Activated CD4-positive, alpha-beta memory T cell treated with anti-CD3 and anti-CD28 coated beads, Interleukin-2, amount 10 ng/mL, durations not matched to agents 7 days and 5 days (primary cell): ENCODE results near the gene LITAFD. TPM values are rescaled to one million over a fixed set of nuclear protein-coding genes. Genes with fewer than 3 reads are reported as not detected.
"Not testable (repeated sequence)": the region's sequence is repeated elsewhere in the genome, so short reads cannot be mapped to it uniquely, and the experiment has no call there.

Source experiments
- CTCF ChIA-PET: fragments of 350-600 bp; sonication (Branson Sonifier 250); formaldehyde crosslinking; loops from one replicate; lab custom pipeline; 2021; ENCODE audit warnings: antibody characterized with exemption, inconsistent platforms; lab: Charles Lee
- POLR2A ChIA-PET: fragments of 350-600 bp; sonication (Branson Sonifier 250); formaldehyde crosslinking; loops from one replicate; lab custom pipeline; 2021; ENCODE audit warnings: antibody characterized with exemption; lab: Charles Lee
- DNase-seq: peaks from one replicate; pipeline ENCODE4 v3.0.0-alpha.2; 2020
- H3K27ac Mint-ChIP-seq: one replicate; pipeline ENCODE4 v1.8.0; 2021; ENCODE audit warnings: mild to moderate bottlenecking, mixed read lengths
- H3K27me3 Mint-ChIP-seq: one replicate; pipeline ENCODE4 v1.8.0; 2021; ENCODE audit warnings: mixed read lengths
- H3K36me3 Mint-ChIP-seq: one replicate; pipeline ENCODE4 v1.8.0; 2021; ENCODE audit warnings: low read depth, mixed read lengths
- H3K4me1 Mint-ChIP-seq: one replicate; pipeline ENCODE4 v1.8.0; 2021; ENCODE audit warnings: mixed read lengths
- H3K4me3 Mint-ChIP-seq: one replicate; pipeline ENCODE4 v1.8.0; 2021; ENCODE audit warnings: mild to moderate bottlenecking, mixed read lengths
- H3K9me3 Mint-ChIP-seq: one replicate; pipeline ENCODE4 v1.8.0; 2021; ENCODE audit warnings: mixed read lengths
- total RNA-seq, 2 experiments: library from RNA; stranded (reverse); gene quantifications; one replicate each; pipeline ENCODE4 v1.2.3, GENCODE V29; 2021

The LITAFD gene
- total RNA-seq, 2 experiments from 2014 or later, result not detected

- Mint-ChIP-seq H3K4me3 (no peak overlapping the region), H3K27me3 (no peaks in the 10 kb centered on the region), H3K36me3 (peaks cover 88% of the 10 kb centered on the region), H3K27ac (no peak overlapping the region), H3K9me3 (no peaks in the 10 kb centered on the region), H3K4me1 (peaks cover 32% of the 10 kb centered on the region)
- CTCF ChIA-PET, result interaction anchor here (1.0 to 11.7 kb wide), 6 partner anchors 9 to 103 kb away, joined by 3 to 82 read pairs (median 4); no protein-coding TSS in a partner anchor
- no peak for DNase-seq
- POLR2A ChIA-PET, result no interaction called here
Measured at GRCh38 chr16:8905795-8906591, 23.8 kb downstream of the LITAFD start.

- Mint-ChIP-seq H3K27me3 (no peaks in the 10 kb centered on the region), H3K4me1 (peaks cover 41% of the 10 kb centered on the region), H3K36me3 (peaks cover 88% of the 10 kb centered on the region), H3K4me3 (no peak overlapping the region), H3K9me3 (no peaks in the 10 kb centered on the region), H3K27ac (no peak overlapping the region)
- ChIA-PET CTCF (interaction anchor here (1.8 to 11.7 kb wide), 2 partner anchors 29 to 102 kb away, joined by 9 to 82 read pairs; no protein-coding TSS in a partner anchor), POLR2A (no interaction called here)
- DNase-seq, result no peak
Measured at GRCh38 chr16:8907096-8907495, 24.9 kb downstream of the LITAFD start.

- POLR2A ChIA-PET, result interaction anchor here (0.9 to 1.5 kb wide), 7 partner anchors 9 to 188 kb away, joined by 3 to 8 read pairs (median 4); partner anchors contain the start of gene HAPSTR1
- peaks cover 86% of the 10 kb centered on the region for H3K36me3 Mint-ChIP-seq
- H3K4me3 Mint-ChIP-seq, result no peak overlapping the region
- no peaks in the 10 kb centered on the region for H3K9me3 Mint-ChIP-seq
- no peaks in the 10 kb centered on the region for H3K27me3 Mint-ChIP-seq
- CTCF ChIA-PET, result interaction anchor here (1.1 to 11.7 kb wide), 3 partner anchors 11 to 100 kb away, joined by 3 to 82 read pairs (median 16); no protein-coding TSS in a partner anchor
- H3K27ac Mint-ChIP-seq, result peak overlapping the region; percentile 2
- DNase-seq, result no peak
- peaks cover 50% of the 10 kb centered on the region for H3K4me1 Mint-ChIP-seq
Measured at GRCh38 chr16:8908810-8909468, 26.8 kb downstream of the LITAFD start.

- Mint-ChIP-seq H3K27me3 (no peaks in the 10 kb centered on the region), H3K36me3 (peaks cover 87% of the 10 kb centered on the region), H3K4me3 (no peak overlapping the region), H3K27ac (peak overlapping the region; percentile 32), H3K4me1 (peaks cover 64% of the 10 kb centered on the region), H3K9me3 (no peaks in the 10 kb centered on the region)
- DNase-seq, result no peak
- POLR2A ChIA-PET, result interaction anchor here (0.8 to 1.6 kb wide), 4 partner anchors 9 to 51 kb away, joined by 3 to 5 read pairs (median 4); no protein-coding TSS in a partner anchor
- CTCF ChIA-PET, result interaction anchor here (2.1 to 11.7 kb wide), 2 partner anchors 25 to 98 kb away, joined by 9 to 82 read pairs; no protein-coding TSS in a partner anchor
Measured at GRCh38 chr16:8910811-8911210, 28.7 kb downstream of the LITAFD start.

GRCh38 chr16:8912793-8913192, 30.6 kb downstream of the LITAFD start:
- CTCF ChIA-PET, result interaction anchor here (0.5 to 11.7 kb wide), 2 partner anchors 23 to 97 kb away, joined by 3 to 82 read pairs; no protein-coding TSS in a partner anchor
- POLR2A ChIA-PET, result no interaction called here
- H3K4me1 Mint-ChIP-seq, result peaks cover 78% of the 10 kb centered on the region
- H3K36me3 Mint-ChIP-seq, result peaks cover 92% of the 10 kb centered on the region
- H3K4me3 Mint-ChIP-seq, result no peak overlapping the region
- H3K9me3 Mint-ChIP-seq, result no peaks in the 10 kb centered on the region
- no peak for DNase-seq
- no peaks in the 10 kb centered on the region for H3K27me3 Mint-ChIP-seq
- H3K27ac Mint-ChIP-seq, result no peak overlapping the region

GRCh38 chr16:8914098-8914497, 31.9 kb downstream of the LITAFD start:
- Mint-ChIP-seq H3K27me3 (no peaks in the 10 kb centered on the region), H3K36me3 (peaks cover 90% of the 10 kb centered on the region), H3K4me1 (peaks cover 75% of the 10 kb centered on the region), H3K27ac (no peak overlapping the region), H3K4me3 (no peak overlapping the region), H3K9me3 (no peaks in the 10 kb centered on the region)
- ChIA-PET POLR2A (no interaction called here), CTCF (interaction anchor here (1.1 to 11.7 kb wide), 3 partner anchors 16 to 95 kb away, joined by 3 to 82 read pairs (median 12); no protein-coding TSS in a partner anchor)
- no peak for DNase-seq

- Mint-ChIP-seq H3K27me3 (no peaks in the 10 kb centered on the region), H3K9me3 (no peaks in the 10 kb centered on the region), H3K4me1 (peaks cover 80% of the 10 kb centered on the region), H3K36me3 (peaks cover 90% of the 10 kb centered on the region), H3K27ac (no peak overlapping the region), H3K4me3 (no peak overlapping the region)
- ChIA-PET POLR2A (interaction anchor here (0.7 to 1.1 kb wide), 2 partner anchors 15 to 67 kb away, joined by 3 read pairs; no protein-coding TSS in a partner anchor), CTCF (interaction anchor here (1.2 to 11.7 kb wide), 3 partner anchors 10 to 93 kb away, joined by 3 to 82 read pairs (median 12); no protein-coding TSS in a partner anchor)
- DNase-seq, result no peak
Measured at GRCh38 chr16:8915722-8916301, 33.7 kb downstream of the LITAFD start.

- Mint-ChIP-seq H3K27me3 (no peaks in the 10 kb centered on the region), H3K4me3 (no peak overlapping the region), H3K4me1 (peaks cover 80% of the 10 kb centered on the region), H3K27ac (peak overlapping the region; percentile 44), H3K36me3 (peaks cover 90% of the 10 kb centered on the region), H3K9me3 (no peaks in the 10 kb centered on the region)
- ChIA-PET CTCF (interaction anchor here (11.7 kb wide), 1 partner anchor 19 kb away, joined by 82 read pairs; no protein-coding TSS in a partner anchor), POLR2A (interaction anchor here (1.1 kb wide), 2 partner anchors 16 to 187 kb away, joined by 3 read pairs; no protein-coding TSS in a partner anchor)
- no peak for DNase-seq
Measured at GRCh38 chr16:8916541-8917225, 34.5 kb downstream of the LITAFD start.

GRCh38 chr16:8917336-8917735, 35.2 kb downstream of the LITAFD start:
- peaks cover 82% of the 10 kb centered on the region for H3K4me1 Mint-ChIP-seq
- ChIA-PET CTCF (interaction anchor here (1.1 kb wide), 1 partner anchor 19 kb away, joined by 6 read pairs; no protein-coding TSS in a partner anchor), POLR2A (interaction anchor here (1.1 to 1.3 kb wide), 2 partner anchors 8 to 186 kb away, joined by 3 to 4 read pairs; no protein-coding TSS in a partner anchor)
- H3K4me3 Mint-ChIP-seq, H3K27ac Mint-ChIP-seq, H3K27me3 Mint-ChIP-seq, H3K9me3 Mint-ChIP-seq, DNase-seq: not testable (repeated sequence)
- H3K36me3 Mint-ChIP-seq, result peaks cover 90% of the 10 kb centered on the region

- no peak for DNase-seq
- peak overlapping the region; percentile 81 for H3K27ac Mint-ChIP-seq
- ChIA-PET CTCF (interaction anchor here (0.7 to 4.7 kb wide), 5 partner anchors 11 to 89 kb away, joined by 3 to 35 read pairs (median 4); no protein-coding TSS in a partner anchor), POLR2A (interaction anchor here (0.9 to 1.5 kb wide), 7 partner anchors 8 to 84 kb away, joined by 3 to 6 read pairs (median 3); no protein-coding TSS in a partner anchor)
- H3K4me3 Mint-ChIP-seq, result no peak overlapping the region
- H3K9me3 Mint-ChIP-seq, result no peaks in the 10 kb centered on the region
- peaks cover 93% of the 10 kb centered on the region for H3K36me3 Mint-ChIP-seq
- H3K4me1 Mint-ChIP-seq, result peaks cover 88% of the 10 kb centered on the region
- H3K27me3 Mint-ChIP-seq, result no peaks in the 10 kb centered on the region
Measured at GRCh38 chr16:8919089-8919933, 37.2 kb downstream of the LITAFD start.

- no peak for DNase-seq
- H3K27ac Mint-ChIP-seq, result peak overlapping the region; percentile 81
- ChIA-PET POLR2A (interaction anchor here (0.7 to 1.5 kb wide), 8 partner anchors 9 to 159 kb away, joined by 3 to 6 read pairs (median 3); partner anchors contain the start of gene USP7), CTCF (interaction anchor here (0.7 to 4.7 kb wide), 5 partner anchors 11 to 89 kb away, joined by 3 to 35 read pairs (median 4); no protein-coding TSS in a partner anchor)
- H3K36me3 Mint-ChIP-seq, result peaks cover 92% of the 10 kb centered on the region
- H3K27me3 Mint-ChIP-seq, result no peaks in the 10 kb centered on the region
- H3K4me1 Mint-ChIP-seq, result peaks cover 88% of the 10 kb centered on the region
- no peaks in the 10 kb centered on the region for H3K9me3 Mint-ChIP-seq
- H3K4me3 Mint-ChIP-seq, result no peak overlapping the region
Measured at GRCh38 chr16:8919934-8920462, 37.8 kb downstream of the LITAFD start.
